Posterior vena cava (tissue), 2 donors: Measurements from ENCODE around the gene BPIFA2. TPM values are rescaled to one million over a fixed set of nuclear protein-coding genes. Genes with fewer than 3 reads are reported as not detected.
A peak's percentile ranks its signal among the peaks of the same experiment; 100 is the strongest.
"Not testable (repeated sequence)": the region's sequence is repeated elsewhere in the genome, so short reads cannot be mapped to it uniquely, and the experiment has no call there.

Source experiments
- DNase-seq: peaks from one replicate; pipeline ENCODE4 v3.0.0-alpha.2; 2020; ENCODE audit warnings: low spot score
- intact Hi-C, 2 donors: fragments of 100-400 bp; cut with DNase I; formaldehyde crosslinking; loops; one replicate each; pipeline versions ENCODE4 v1.14.1 to v1.14.2; 2022 to 2023
- total RNA-seq, 2 donors: library from RNA; stranded (reverse); fragmentation: NEBNext Ultra II Directional; extraction: Animal tissue kit (Norgen Biotek cat#: 25700); gene quantifications; one replicate each; pipeline ENCODE4 v1.2.1, GENCODE V29; 2021
- donor health status: DM: yes; HTN: yes; CAD: no.
- donor health status: DM: yes; HTN: yes; CAD: no.

Gene BPIFA2
- total RNA-seq, 2 donors from 2014 or later = not detected

DNA sequence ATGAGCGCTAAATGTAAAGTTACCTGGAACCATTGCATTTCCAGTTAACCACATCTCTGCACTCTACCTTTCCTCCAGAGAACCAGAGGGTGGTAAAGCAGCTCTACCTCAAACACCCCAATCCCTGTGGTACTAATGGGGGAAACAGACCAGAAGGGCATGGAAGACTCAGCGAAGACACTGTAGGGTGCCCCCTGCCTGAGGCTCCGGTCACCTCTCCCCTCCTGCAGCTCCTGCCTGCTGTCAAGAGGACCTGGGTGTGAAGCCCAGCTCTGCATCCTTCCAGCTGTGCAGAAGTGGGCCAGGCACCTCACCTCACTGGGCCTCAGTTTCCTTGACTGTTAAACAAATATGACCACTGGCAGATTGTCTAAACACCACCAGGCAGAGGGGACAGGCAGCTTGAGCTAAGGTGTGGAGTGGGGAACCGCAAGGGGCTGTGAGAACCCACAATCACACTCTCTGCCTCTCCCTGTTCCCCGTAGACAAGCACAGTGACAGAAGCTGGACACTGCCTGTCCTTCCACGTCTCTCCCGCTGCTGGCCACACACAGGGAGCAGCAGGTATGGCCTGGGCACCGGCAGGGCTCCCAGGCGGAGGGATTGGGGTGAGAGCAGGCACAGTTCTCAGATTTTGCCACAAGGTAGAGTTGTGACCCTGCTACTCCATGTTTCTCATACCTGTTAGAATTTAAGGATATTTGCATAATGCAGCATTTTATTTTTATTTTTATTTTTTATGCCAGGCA lies 9.1 kb upstream of the BPIFA2 start:
- intact Hi-C loops = no loop called here
- DNase-seq = no peak

DNA sequence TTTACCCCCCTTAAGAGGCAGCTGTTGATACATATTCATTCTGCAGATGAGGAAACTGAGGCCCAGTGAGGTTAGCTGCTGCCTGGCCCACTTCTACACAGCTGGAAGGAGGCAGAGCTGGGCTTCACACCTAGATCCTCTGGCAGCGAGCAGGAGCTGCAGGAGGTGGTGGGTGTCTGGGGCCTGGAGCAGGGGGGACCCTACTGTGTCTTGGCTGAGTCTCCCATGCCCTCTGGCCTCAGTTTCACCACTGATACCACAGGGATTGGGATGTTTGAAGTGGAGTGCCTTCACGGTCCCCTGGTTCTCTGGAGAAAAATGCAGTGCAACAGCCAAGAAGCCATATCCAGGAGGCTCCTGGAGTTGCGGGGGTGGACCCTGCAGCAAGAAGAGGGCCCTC lies 8.2 kb upstream of the BPIFA2 start:
- intact Hi-C loops = no loop called here
- DNase-seq = no peak

DNA sequence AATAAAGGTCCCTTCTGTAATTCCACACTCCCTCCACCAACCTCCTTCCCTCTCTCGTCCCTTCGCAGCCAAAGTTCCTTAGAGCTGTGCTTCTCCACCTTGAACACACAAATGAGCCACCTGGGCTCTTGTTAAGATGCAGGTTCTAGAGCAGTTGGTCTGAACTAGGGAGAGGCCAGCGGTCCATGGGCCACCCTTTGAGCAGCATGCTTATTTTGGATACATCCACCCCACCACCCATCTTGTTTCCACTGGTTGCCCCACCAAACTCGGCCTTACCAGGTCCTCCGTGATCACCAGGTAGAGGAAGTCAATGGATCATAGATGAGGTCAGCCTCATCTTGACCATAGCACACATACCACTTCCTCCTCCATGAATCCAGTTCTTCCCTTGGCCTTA lies 7.3 kb upstream of the BPIFA2 start:
- intact Hi-C loops = no loop called here
- DNase-seq = no peak

DNA sequence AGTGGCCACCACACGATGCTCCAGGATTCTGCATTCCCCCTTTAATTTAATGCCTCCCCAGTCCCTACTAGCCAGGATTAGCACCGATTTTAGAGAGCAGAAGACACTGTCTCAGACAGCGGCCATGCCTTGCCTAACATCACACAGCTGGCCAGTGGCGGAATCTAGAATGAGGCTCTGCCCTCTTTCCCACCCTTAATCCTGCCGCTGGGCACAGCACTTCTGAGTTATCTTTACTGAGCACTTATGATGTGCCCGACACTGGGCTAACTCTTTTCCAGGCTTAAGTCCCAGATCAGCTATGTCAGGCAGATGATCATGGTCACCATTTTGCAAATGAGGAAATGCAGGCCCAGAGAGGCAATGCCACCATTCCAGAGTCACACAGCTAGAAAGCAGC lies 5.6 kb upstream of the BPIFA2 start:
- intact Hi-C loops = no loop called here
- no peak for DNase-seq

DNA sequence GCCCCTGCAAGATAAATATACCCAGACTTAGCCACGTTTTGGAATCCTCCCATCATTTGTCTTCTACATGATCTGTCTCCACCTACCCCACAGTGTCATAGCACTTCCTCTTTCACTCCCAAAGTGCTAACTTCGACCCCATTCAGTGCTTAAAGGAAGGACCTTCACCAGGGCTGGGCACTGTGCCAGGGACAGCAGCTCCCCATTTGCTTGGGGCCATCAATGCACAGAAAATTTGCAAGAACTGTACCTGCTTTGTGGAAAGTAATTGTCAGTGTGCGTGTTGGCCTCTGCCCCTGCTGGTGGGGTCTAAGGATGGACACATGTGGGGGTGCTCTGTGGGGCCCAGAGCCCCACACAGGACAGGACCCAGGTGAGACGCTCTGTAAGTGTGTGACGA lies 5.2 kb upstream of the BPIFA2 start:
- peak; percentile 48 for DNase-seq
- intact Hi-C loops = no loop called here

DNA sequence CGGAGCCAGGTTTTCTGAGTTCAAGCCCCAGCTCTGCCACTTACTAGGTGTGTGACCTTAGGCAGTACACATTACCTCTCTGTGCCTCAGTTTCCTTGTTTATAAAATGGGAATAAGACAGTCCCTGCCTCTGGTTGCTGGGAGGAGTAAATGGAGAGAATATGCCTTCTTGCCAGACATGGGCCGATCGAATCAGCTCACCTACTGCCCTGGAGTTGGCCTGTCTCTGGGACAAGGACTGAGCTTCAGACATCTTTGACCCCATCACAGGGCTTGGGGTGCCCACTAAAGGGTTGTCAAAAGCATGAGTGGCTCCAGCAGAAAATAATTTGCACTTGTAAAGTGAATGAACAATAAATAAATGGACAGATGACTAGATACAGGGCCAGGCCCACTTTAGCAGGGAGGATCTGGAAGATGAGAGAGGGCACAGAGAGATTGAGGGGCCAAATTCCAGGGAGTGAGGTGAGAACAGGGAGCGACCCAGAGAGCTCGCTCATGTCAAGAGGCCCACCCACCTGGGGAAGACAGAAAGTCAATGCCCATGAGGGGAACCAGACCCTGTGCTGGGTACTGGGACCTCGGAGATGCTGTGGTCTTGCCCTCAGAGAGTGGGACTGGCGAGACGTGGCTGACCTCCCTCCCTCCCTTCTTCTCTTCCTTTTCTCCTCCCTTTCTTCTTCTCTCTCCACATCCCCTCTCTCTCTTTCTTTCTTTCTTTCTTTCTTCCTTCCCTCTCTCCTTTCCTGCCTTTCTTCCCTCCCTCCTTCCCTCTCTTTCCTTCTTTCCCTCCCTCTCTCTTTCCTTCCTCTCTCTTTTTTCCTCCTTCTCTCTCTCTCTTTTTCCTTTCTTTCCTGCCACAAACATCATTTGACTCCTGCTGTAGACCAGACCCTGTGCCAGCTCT lies 3.9 kb upstream of the BPIFA2 start:
- peak; percentile 60 for DNase-seq
- intact Hi-C loops = no loop called here

DNA sequence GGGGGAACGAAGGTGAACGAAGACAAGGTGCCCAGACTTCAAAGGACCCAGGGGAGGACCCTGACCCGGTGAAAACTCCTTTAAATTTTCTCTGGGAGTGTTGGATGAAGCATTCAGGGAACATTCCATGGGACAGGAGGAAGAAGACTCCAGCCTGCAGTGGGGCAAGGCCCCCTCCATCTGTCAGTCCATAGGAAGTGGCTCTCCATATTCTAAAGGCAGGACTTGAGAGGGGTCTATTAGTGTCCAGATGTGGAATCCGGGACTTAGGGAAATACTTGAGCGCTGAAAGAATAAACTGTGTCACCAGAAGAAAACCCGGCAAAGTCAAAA lies 3.2 kb upstream of the BPIFA2 start:
- intact Hi-C loops = no loop called here
- peak; percentile 20 for DNase-seq

DNA sequence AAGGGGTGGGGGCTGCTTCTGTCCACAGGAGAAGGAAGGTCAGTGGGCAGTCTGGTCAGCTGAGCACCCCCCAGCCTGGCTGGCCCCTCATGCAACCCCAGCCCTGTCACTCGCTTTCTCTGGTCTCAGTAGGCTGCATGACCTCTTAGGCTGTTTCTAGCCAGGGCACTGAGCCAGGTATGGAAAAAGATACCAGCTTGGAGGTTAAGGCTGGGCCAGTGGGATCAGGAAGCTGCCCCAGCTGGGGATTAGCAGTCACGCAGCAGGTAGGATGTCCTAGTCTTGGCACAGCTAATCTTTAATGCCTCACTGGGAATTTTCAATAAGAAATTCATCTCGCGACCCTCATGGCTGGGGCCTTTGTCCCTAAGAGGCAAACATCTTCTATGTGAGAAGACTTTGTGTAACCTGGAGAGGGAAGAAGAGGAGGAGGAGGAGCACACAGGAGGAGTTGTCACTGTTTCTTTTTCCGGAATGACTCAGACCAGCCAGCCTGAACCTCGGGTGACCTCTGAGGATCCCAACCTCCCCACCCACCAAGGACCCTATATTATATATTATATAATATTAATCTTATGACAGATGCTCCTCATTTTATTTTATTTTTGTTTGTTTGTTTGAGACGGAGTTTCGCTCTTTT lies 2.4 kb upstream of the BPIFA2 start:
- intact Hi-C loops = no loop called here
- DNase-seq = peak; percentile 14

DNA sequence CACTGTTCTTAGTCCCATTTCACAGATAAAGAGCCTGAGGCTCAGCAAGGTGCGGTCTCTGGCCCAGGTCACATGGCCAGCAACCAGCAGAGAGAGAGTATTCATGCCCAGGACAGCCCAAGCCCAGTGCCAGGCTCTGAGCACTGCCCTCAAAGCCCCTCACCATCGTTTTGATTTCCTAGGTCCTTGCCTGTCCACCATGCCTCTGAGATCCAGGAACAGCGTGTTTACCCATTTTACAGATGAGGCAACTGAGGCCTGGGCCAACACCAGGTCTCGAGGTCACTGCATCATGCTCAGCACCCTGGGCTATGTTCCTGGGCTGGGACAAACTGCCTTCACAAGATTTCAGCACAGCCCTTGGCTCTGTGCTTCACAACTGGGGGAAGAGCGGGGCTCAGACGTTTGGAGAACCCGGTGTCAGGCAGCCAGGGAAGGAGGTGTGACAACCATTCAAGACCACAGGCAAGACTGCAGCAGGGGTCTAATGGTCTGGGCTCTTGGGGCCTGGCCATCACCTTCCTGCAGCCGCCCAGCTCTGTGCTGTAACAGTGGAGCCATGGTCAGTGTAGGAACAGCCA lies 1.3 kb upstream of the BPIFA2 start:
- DNase-seq = peak; percentile 24
- intact Hi-C loops = no loop called here

DNA sequence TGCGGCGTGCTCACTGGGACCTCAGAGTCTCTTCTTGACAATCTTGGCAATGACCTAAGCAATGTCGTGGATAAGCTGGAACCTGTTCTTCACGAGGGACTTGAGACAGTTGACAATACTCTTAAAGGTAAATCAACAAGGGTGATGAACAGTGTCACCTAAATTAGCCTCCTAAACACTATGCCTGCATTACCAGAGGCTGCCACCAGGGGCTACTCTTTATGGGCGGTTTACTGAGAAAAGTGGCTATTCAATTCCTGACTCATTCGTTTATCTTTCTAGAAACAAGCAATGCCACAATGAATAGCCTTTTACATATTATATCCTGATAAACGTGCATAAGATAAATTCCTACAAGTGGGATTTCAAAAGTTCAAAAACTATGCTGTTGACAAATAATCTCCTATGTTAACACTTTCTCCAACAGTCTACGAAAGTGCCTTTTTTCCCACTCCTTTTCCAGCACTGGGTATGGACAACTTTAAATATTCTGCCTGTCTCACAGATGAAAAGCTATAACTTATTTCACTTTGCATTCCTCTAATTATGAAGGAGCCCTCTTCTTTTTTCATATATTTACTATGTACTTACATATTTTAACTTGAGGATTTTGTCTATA lies 1.3 kb downstream of the BPIFA2 start:
- intact Hi-C loops = no loop called here
- peak; percentile 13 for DNase-seq

DNA sequence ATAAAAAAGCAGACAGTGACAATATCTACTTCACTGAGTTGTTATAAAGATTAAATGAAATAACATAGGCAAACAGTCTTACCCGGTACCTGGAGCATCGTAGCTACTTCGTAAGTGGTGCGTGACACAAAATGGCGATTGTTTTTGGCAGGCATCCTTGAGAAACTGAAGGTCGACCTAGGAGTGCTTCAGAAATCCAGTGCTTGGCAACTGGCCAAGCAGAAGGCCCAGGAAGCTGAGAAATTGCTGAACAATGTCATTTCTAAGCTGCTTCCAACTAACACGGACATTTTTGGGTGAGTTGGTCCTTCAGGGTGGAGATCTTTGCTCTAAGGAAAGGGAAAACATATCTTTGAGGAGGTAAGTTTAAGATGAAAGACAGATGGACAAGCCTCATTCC lies 4.8 kb downstream of the BPIFA2 start:
- peak; percentile 13 for DNase-seq
- intact Hi-C loops = no loop called here

DNA sequence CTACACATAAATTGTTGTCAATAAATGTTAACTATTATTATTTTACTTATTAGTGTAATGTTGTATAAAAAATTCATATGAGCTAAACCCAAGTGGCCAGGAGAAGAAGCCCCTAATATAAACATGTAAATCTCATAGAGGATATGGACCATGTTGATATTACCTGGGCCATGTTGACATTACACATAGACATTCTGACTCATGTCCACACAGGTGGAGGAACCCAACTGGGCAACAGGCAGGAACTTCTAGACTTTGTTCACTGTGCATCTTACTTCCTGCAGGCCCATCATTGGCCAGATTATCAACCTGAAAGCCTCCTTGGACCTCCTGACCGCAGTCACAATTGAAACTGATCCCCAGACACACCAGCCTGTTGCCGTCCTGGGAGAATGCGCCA lies 7.2 kb downstream of the BPIFA2 start:
- intact Hi-C loops = no loop called here
- DNase-seq = no peak

DNA sequence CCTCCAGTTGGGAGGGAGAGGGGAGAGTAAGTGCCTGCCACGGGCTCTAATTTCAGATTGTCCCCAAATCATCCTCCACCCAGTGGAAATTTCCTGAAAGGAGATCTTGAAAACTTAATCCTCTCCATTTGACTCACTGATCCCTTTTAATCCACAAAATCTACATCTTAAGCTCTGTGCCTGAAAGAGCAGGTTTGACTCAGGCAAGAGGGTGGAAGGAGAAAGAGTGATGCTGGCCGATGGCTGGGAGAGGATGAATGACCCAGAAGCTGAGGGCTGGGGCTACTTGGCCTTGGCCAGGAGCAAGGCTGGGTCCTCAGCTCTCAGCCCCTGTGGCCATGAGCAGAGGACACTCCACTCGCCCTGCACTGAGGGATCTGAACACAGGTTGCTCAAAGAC lies 8.1 kb downstream of the BPIFA2 start:
- no peak for DNase-seq
- intact Hi-C loops = no loop called here

DNA sequence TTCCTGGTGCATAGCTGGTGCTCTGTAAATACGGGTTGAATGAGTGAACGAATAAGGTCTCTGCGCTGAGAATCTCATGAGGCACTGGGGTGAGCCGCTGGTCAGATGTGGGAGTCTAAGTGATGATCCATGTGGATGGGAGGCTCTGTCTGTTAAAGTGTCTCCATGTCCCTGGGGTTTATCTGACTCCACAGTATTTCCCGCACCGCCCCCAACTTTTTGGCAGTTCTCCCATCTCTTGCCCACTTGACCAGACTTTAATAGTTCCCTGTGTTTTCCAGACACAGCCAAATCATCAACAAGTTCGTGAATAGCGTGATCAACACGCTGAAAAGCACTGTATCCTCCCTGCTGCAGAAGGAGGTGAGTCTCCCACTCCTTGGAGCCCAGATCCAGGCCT lies 9.9 kb downstream of the BPIFA2 start:
- no peak for DNase-seq
- intact Hi-C loops = no loop called here

DNA sequence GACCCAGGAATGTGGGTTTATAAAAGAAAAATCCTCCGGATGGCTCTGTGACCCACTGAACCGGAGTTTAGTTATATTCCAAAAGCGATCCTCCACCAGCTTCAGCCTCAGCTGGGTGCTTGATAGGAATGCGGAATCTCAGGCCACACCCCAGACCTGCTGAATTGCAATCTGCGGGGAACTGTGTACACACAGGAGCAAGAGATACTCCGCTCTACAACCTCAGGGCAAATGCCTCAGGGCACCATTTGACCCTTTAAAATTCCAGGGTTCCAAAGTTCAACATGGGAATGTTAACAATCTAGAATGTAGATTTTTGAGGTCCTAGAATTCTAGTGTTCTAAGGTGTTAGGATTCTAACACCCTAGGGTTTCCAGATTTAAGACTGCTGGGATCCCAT lies 10.8 kb downstream of the BPIFA2 start:
- peak; percentile 12 for DNase-seq
- intact Hi-C loops = no loop called here

DNA sequence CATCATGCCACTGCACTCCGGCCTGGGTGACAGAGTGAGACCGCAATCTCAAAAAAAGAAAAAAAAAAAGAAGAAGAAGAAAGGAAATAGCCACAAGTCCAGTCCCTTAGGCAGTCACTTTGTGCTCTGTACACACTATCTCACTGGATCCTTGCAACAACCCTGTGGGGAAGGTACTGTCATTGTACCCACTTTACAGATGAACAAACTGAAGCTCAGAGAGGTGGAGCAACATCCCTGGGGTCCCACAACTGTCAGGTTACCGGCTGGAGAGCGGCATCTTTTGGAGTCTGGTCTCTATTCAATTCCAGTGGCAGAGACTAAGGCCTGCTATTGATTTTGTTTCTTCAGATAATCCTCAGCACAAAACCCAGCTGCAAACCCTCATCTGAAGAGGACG lies 12.2 kb downstream of the BPIFA2 start:
- DNase-seq = peak; percentile 20
- intact Hi-C loops = no loop called here

DNA sequence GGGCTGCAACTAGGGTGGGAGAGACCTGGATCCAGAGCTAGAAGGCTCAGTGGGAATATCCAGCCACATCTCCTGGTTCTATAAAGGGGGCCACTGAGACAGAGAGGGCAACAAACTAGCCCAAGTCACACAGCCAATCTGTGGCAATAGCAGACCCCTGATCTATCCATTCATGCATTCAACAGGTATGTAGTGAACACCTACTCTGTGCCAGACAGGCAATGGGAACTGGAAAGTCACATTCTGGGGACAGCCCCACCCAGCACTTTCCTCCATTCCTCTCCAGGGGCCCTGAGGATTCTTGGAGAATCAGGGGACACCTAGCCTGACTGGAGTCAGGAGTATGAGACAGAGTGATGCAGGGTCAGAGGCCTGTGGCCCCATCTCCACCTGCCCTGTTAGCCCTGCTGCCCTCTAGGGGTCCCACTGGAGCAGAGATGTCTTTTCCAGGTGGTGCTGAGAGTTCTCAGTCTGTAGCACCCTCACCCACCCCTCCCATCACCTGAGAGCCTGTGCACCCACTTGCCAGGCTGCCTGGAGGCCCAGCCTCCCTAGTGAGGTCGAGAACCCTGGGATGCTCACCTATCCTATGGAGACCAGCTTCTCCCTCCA lies 13.6 kb downstream of the BPIFA2 start:
- peak; percentile 47 for DNase-seq
- intact Hi-C loops = no loop called here

DNA sequence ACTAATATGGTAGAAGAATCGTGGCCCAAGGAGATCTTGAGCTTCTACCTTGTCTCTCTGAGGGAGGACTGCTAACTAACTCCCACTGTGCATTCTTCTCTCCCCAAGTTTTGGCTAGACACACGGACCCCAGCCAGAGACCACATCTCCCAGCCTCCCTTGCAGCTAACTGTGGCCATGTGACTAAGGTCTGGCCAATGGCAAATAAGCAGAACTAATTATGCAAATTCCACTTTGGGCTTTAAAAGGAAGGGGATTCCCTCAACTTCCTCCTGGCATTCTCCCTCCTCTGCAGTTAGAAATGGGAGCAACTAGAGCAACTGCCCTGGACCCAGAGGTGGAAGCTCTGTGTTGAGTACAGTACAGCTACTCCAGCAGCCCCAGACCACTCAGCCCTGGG lies 15.4 kb downstream of the BPIFA2 start:
- no peak for DNase-seq
- intact Hi-C loops = no loop called here

DNA sequence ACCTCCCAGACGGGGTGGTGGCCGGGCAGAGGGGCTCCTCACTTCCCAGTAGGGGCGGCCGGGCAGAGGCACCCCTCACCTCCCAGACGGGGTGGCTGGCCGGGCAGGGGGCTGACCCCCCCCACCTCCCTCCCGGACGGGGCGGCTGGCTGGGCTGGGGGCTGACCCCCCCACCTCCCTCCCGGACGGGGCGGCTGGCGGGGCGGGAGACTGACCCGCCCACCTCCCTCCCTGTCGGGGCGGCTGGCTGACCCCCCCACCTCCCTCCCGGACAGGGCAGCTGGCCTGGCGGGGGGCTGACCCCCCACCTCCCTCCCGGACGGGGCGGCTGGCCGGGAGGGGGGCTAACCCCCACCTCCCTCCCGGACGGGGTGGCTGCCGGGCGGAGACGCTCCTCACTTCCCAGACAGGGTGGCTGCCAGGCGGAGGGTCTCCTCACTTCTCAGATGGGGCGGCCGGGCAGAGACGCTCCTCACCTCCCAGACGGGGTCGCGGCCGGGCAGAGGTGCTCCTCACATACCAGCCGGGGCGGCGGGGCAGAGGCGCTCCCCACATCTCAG lies 17.2 kb downstream of the BPIFA2 start:
- not testable (repeated sequence) for DNase-seq

More for the DNA sequence above, 17.2 kb downstream of the BPIFA2 start:
- intact Hi-C loops = not testable (repeated sequence)
